GM19438 (cell line): ENCODE data around the gene RNU7-1.

Experiments
- ATAC-seq: cut with Tn5 transposase; IDR thresholded peaks from one replicate; pipeline ENCODE4 v1.9.1; 2021; ENCODE audit warnings: low read depth; ENCODE audit not compliant: unreplicated experiment

RNU7-1 gene

GRCh38 chr12:6963016-6963731 is 19.6 kb downstream of the RNU7-1 start:
- no peak for ATAC-seq

- ATAC-seq: no peak
Observed at GRCh38 chr12:6963791-6964413, 20.3 kb downstream of the RNU7-1 start.

- no peak for ATAC-seq
Observed at GRCh38 chr12:6964605-6965025, 21.0 kb downstream of the RNU7-1 start.

- no peak for ATAC-seq
Observed at GRCh38 chr12:6965026-6965661, 21.5 kb downstream of the RNU7-1 start.

GRCh38 chr12:6965714-6966113 is 22.1 kb downstream of the RNU7-1 start:
- ATAC-seq: no peak

- ATAC-seq: no peak
Observed at GRCh38 chr12:6966351-6966750, 22.7 kb downstream of the RNU7-1 start.

GRCh38 chr12:6967651-6968100 is 24.1 kb downstream of the RNU7-1 start:
- ATAC-seq: no peak

GRCh38 chr12:6968426-6968825 is 24.8 kb downstream of the RNU7-1 start:
- ATAC-seq: no peak

GRCh38 chr12:6970096-6970527 is 26.5 kb downstream of the RNU7-1 start:
- ATAC-seq: no peak

- ATAC-seq: no peak
Observed at GRCh38 chr12:6974180-6974579, 30.6 kb downstream of the RNU7-1 start.

- no peak for ATAC-seq
Observed at GRCh38 chr12:6975297-6976032, 31.8 kb downstream of the RNU7-1 start.

GRCh38 chr12:6977653-6978052 is 34.0 kb downstream of the RNU7-1 start:
- ATAC-seq: no peak

GRCh38 chr12:6978188-6978587 is 34.6 kb downstream of the RNU7-1 start:
- ATAC-seq: no peak

- ATAC-seq: no peak
Observed at GRCh38 chr12:6978611-6979011, 35.0 kb downstream of the RNU7-1 start.

- ATAC-seq: no peak
Observed at GRCh38 chr12:6979021-6979420, 35.4 kb downstream of the RNU7-1 start.

- no peak for ATAC-seq
Observed at GRCh38 chr12:6979453-6979852, 35.8 kb downstream of the RNU7-1 start.

GRCh38 chr12:6980075-6980474 is 36.5 kb downstream of the RNU7-1 start:
- ATAC-seq: no peak

GRCh38 chr12:6980740-6981139 is 37.1 kb downstream of the RNU7-1 start:
- ATAC-seq: no peak

GRCh38 chr12:6981152-6982052 is 37.8 kb downstream of the RNU7-1 start:
- no peak for ATAC-seq

GRCh38 chr12:6982532-6982931 is 38.9 kb downstream of the RNU7-1 start:
- ATAC-seq: no peak
